HL-60 (cell line): ENCODE measurements around the gene TGM1.
"Not testable (repeated sequence)": the region's sequence is repeated elsewhere in the genome, so short reads cannot be mapped to it uniquely, and the experiment has no call there.

Experiments used
- DNase-seq, 2 experiments: peaks; one replicate each; pipeline ENCODE4 v3.0.0-alpha.2; 2010 to 2020; ENCODE audit warnings: low read depth in 1 of 2, low spot score in 1 of 2
- H3K27ac ChIP-seq: fragments of 250-450 bp; sonication (Bioruptor Pico); replicated peaks from 2 replicates; pipeline ENCODE4 v1.5.1; 2020; ENCODE audit warnings: mild to moderate bottlenecking, moderate library complexity
- H3K27me3 ChIP-seq: fragments of 250-450 bp; sonication (Bioruptor Pico); 2 replicates; pipeline ENCODE4 v1.5.1; 2021; ENCODE audit warnings: mild to moderate bottlenecking, moderate library complexity; ENCODE audit not compliant: insufficient read depth, poor library complexity, severe bottlenecking
- H3K4me3 ChIP-seq: replicated peaks from 2 replicates; pipeline ENCODE4 v1.5.1; 2011; ENCODE audit warnings: mild to moderate bottlenecking, control low read depth, low read length; ENCODE audit not compliant: insufficient read depth
- CTCF ChIP-seq: IDR thresholded peaks from one replicate; pipeline ENCODE4 v1.5.1; 2011; ENCODE audit warnings: low read length, control low read depth, inconsistent platforms; ENCODE audit not compliant: insufficient read depth
- GABPA ChIP-seq: IDR thresholded peaks from 2 replicates; pipeline ENCODE4 v1.6.1; 2012; ENCODE audit warnings: low read depth
- POLR2AphosphoS5 ChIP-seq: IDR thresholded peaks from 2 replicates; pipeline ENCODE4 v1.6.1; 2012; ENCODE audit warnings: low read depth
- REST ChIP-seq: IDR thresholded peaks from 2 replicates; pipeline ENCODE4 v1.6.1; 2012; ENCODE audit warnings: low read depth; ENCODE audit not compliant: insufficient replicate concordance
- SPI1 ChIP-seq: IDR thresholded peaks from 2 replicates; pipeline ENCODE4 v1.6.1; 2012; ENCODE audit warnings: low read depth, mild to moderate bottlenecking, borderline replicate concordance

TGM1 gene

GRCh38 chr14:24206260-24207103 lies 56.5 kb downstream of the TGM1 start:
- no peak for DNase-seq
- TF ChIP-seq REST: no peak
- no peak for TF ChIP-seq CTCF
- no peak for TF ChIP-seq GABPA
- no peak for TF ChIP-seq SPI1
- TF ChIP-seq POLR2AphosphoS5: no peak
- no peak overlapping the region for H3K4me3 ChIP-seq
- no peak overlapping the region for H3K27ac ChIP-seq
- no peaks in the 10 kb centered on the region for H3K27me3 ChIP-seq

GRCh38 chr14:24204163-24205146 lies 58.5 kb downstream of the TGM1 start:
- Histone ChIP-seq H3K27me3 (no peaks in the 10 kb centered on the region), H3K4me3 (no peak overlapping the region)
- no peak for TF ChIP-seq GABPA
- no peak for TF ChIP-seq SPI1
- no peak for TF ChIP-seq REST
- TF ChIP-seq CTCF: no peak
- TF ChIP-seq POLR2AphosphoS5: no peak

GRCh38 chr14:24203249-24203886 lies 59.6 kb downstream of the TGM1 start:
- DNase-seq, H3K27ac ChIP-seq, H3K27me3 ChIP-seq, H3K4me3 ChIP-seq: not testable (repeated sequence)

More at GRCh38 chr14:24204163-24205146, 58.5 kb downstream of the TGM1 start:
- no peak overlapping the region for H3K27ac ChIP-seq
- DNase-seq: no peak

- not testable (repeated sequence) for H3K4me3 ChIP-seq, H3K27me3 ChIP-seq, DNase-seq, H3K27ac ChIP-seq
Observed at GRCh38 chr14:24202538-24202937, 60.4 kb downstream of the TGM1 start.
